CD4-positive, alpha-beta T cell treated with Interleukin-6 for 4 hours (primary cell): Measurements from ENCODE around the gene SLC22A4.

Source experiments
- DNase-seq: peaks from one replicate; pipeline ENCODE4 v3.0.0-alpha.2; 2020; ENCODE audit warnings: mixed read lengths

Gene SLC22A4

DNA sequence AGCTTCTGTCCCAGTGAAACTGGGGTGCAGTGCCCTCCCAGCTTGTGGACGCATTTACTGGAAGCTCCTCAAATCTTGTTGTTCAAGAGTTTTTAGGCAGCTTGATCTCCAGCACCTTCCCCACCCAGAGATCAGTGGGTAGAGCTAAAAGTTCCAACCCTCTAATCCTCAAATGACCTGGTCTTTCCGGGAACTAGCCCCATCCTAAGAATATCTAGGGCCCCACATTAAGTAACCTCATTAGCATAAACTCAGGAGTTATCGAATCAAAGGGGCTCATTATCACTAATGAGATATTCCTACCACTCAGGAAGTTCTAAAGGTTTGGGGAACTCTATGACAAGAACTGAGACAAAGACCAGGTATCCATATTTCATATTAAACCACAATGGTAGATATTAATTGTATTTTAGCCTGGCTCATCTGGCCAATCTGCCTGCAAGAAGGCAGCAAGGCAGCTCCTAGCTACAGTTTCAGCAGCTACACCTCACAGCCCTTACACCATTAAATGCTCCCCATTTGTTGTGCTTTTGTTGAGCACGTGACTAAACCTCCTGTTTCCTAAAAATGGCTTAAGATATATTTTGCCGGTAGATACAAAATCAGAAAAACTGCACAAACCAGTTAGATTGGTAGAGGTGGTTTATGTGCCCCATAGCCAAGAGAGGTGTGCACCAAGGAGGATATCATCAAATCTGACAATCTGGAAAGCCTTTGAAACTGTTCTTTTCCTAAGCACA, 50.8 kb downstream of the SLC22A4 start:
- DNase-seq = no peak

GRCh38 chr5:132353486-132353995, 59.3 kb downstream of the SLC22A4 start:
- no peak for DNase-seq

- no peak for DNase-seq
These were observed 60.4 kb downstream of the SLC22A4 start for GRCh38 chr5:132354381-132355139.

DNA sequence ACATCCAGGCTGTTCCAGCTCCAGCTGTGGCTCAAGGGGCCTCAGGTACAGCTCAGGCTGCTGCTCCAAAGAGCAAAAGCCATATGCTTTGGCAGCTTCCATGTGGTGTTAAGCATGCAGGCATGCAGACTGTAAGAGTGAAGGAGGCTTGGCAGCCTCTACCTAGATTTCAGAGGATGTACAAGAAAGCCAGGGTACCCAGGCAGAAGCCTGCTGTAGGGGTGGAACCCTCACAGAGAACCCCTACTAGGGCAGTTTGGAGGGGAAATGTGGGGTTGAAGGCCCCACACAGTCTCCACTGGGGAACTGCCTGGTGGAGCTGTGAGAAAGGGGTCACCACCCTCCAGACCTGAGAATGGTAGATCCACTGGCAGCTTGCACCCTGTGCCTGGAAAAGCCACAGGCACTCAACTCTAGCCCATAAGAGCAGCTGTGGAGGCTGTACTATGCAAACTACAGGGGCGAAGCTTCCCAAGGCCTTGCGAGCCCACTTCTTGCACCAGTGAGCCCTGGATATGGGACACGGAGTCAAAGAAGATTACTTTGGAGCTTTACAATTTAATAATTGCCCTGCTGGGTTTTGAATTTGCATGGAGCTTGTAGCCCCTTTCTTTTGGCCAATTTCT, 61.1 kb downstream of the SLC22A4 start:
- no peak for DNase-seq

- no peak for DNase-seq
These were observed 64.6 kb downstream of the SLC22A4 start for GRCh38 chr5:132358775-132359174.

- no peak for DNase-seq
These were observed 67.9 kb downstream of the SLC22A4 start for GRCh38 chr5:132362086-132362485.

GRCh38 chr5:132363431-132364112, 69.4 kb downstream of the SLC22A4 start:
- no peak for DNase-seq

GRCh38 chr5:132364319-132364718, 70.1 kb downstream of the SLC22A4 start:
- DNase-seq = no peak

GRCh38 chr5:132365213-132365612, 71.0 kb downstream of the SLC22A4 start:
- DNase-seq = no peak

GRCh38 chr5:132368186-132368585, 74.0 kb downstream of the SLC22A4 start:
- DNase-seq = no peak

- no peak for DNase-seq
These were observed 74.8 kb downstream of the SLC22A4 start for GRCh38 chr5:132369007-132369473.

GRCh38 chr5:132369474-132370180, 75.4 kb downstream of the SLC22A4 start, which contains the start of gene SLC22A5:
Gene SLC22A5, plus strand, starts transcription at chr5:132369710. Its CDS starts 263 bp downstream, at chr5:132369973.
- DNase-seq = peak; percentile 78

GRCh38 chr5:132370181-132370970, 76.2 kb downstream of the SLC22A4 start:
- DNase-seq = no peak

DNA sequence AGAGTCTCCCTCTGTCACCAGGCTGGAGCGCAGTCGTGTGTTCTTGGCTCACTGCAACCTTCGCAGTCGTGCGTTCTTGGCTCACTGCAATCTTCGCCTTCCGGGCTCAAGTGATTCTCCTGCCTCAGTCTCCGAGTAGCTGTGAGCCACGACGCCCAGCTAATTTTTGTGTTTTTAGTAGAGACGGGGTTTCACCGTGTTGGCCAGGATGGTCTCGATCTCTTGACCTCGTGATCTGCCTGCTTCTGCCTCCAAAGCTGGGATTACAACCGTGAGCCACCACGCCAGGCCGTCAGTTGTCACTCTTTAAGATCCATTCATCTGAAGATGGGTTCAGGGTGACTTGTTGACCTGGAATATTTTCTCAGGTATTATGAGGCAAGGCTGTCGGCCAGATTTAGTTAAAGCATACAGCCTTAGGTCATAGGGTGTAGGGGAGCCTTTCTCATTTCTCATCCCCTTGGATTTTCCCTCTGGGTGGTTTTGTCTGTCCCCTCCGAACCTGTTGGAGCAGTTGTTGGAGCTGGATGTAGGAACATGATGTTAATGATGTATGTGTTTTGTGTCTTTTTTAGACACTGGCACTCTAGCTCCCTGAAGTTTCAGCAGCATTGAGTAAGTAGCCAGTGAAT, 76.9 kb downstream of the SLC22A4 start:
- no peak for DNase-seq

- no peak for DNase-seq
These were observed 77.4 kb downstream of the SLC22A4 start for GRCh38 chr5:132371603-132371994.

GRCh38 chr5:132372127-132372526, 77.9 kb downstream of the SLC22A4 start:
- no peak for DNase-seq

- DNase-seq = no peak
These were observed 78.3 kb downstream of the SLC22A4 start for GRCh38 chr5:132372542-132372941.

- DNase-seq = no peak
These were observed 81.8 kb downstream of the SLC22A4 start for GRCh38 chr5:132375957-132376356.

- no peak for DNase-seq
These were observed 82.8 kb downstream of the SLC22A4 start for GRCh38 chr5:132376694-132377641.

- no peak for DNase-seq
These were observed 83.5 kb downstream of the SLC22A4 start for GRCh38 chr5:132377738-132378137.
